ENCODE measurements around the gene HAP1. TPM values are rescaled to one million over a fixed set of nuclear protein-coding genes. Genes with fewer than 3 reads are reported as not detected.

Gene HAP1
- total and polyA plus RNA-seq, 2 of the 8 experiments (the other 6 are each of a cell fraction or from before 2014, with no cell fraction given) = 2.3 to 3.6 TPM

- Histone ChIP-seq H2BK15ac (ENCODE audit: low read length) (0 out of 2 replicates have a peak within 1 kb of the TSS, but pooled peaks have one; percentile 61), H2AFZ (ENCODE audit: low read length) (0 out of 2 replicates have a peak within 1 kb of the TSS, but pooled peaks have one; percentile 73), H3K9me3 (ENCODE audit: insufficient read depth in 2 of 2, low read depth in 1 of 2, low read length in 1 of 2) (no peaks in the 10 kb centered on the region), H3K9ac (replicated peaks in 1 of 4; ENCODE audit: extremely low read depth in 1 of 4, low read depth in 3 of 4, low read length in 3 of 4) (peak within 1 kb of the TSS; percentile 93 to 98 (median 96)), H2BK20ac (ENCODE audit: low read length) (no peak within 1 kb of the TSS), H3K27me3 (replicated peaks in 1 of 4; ENCODE audit: control insufficient read depth in 3 of 4, extremely low read depth in 1 of 4, insufficient read depth in 3 of 4, low read length in 3 of 4) (no peaks in the 10 kb centered on the region), H3K4me1 (replicated peaks in 1 of 4; ENCODE audit: control insufficient read depth in 3 of 4, insufficient read depth in 4 of 4, low read length in 3 of 4) (peaks cover 0 to 3% (median 2%) of the 10 kb centered on the region in 4 experiments; a peak in 4 of 7 replicates), H4K5ac (ENCODE audit: insufficient read length, low read depth, low read length) (peak within 1 kb of the TSS; percentile 82), H3K4me3 (ENCODE audit: extremely low read depth in 1 of 4, insufficient read depth in 2 of 4, low read depth in 3 of 4, low read length in 4 of 4) (peak within 1 kb of the TSS; percentile 92 to 99 (median 94)), H4K8ac (ENCODE audit: extremely low read depth, insufficient read depth, low read length) (peak within 1 kb of the TSS; percentile 98; the same call in 1 of the 2 replicates), H3K4ac (replicated peaks; ENCODE audit: insufficient read length, low read depth, low read length) (peak within 1 kb of the TSS; percentile 94), H3K79me1 (ENCODE audit: low read depth, low read length) (no peaks in the 10 kb centered on the region), H4K20me1 (replicated peaks in 1 of 2; ENCODE audit: control insufficient read depth in 1 of 2, insufficient read depth in 2 of 2, low read length in 2 of 2) (peaks cover 10 to 20% of the 10 kb centered on the region in 2 experiments), H3K23me2 (ENCODE audit: low read depth, low read length) (peaks cover 7% of the 10 kb centered on the region), H3K18ac (ENCODE audit: extremely low read depth, low read length) (peak within 1 kb of the TSS; percentile 94), H3K23ac (ENCODE audit: insufficient read length) (no peak within 1 kb of the TSS), H3K79me2 (ENCODE audit: control insufficient read depth in 1 of 2, insufficient read depth in 2 of 2, low read length in 2 of 2) (peaks cover 0 to 16% of the 10 kb centered on the region in 2 experiments; a peak in 3 of 4 replicates), H4K91ac (replicated peaks; ENCODE audit: insufficient read length, low read length) (peak within 1 kb of the TSS; percentile 85), H3K4me2 (ENCODE audit: insufficient read depth in 1 of 2, low read depth in 2 of 2, low read length in 2 of 2) (peak within 1 kb of the TSS; percentile 83 to 87), H3K14ac (ENCODE audit: insufficient read length) (no peak within 1 kb of the TSS), H3K56ac (replicated peaks; ENCODE audit: insufficient read length, low read depth, low read length) (peak within 1 kb of the TSS; percentile 82), H2AK5ac (ENCODE audit: low read depth, low read length) (peak within 1 kb of the TSS; percentile 71; the same call in 1 of the 2 replicates), H2BK5ac (ENCODE audit: low read depth, low read length) (peak within 1 kb of the TSS; percentile 97), H2BK120ac (replicated peaks; ENCODE audit: low read depth, low read length) (no peak within 1 kb of the TSS), H3K27ac (ENCODE audit: low read depth, low read length) (peak within 1 kb of the TSS; percentile 97), H3K36me3 (ENCODE audit: control insufficient read depth in 2 of 4, insufficient read depth in 4 of 4, low read length in 3 of 4) (peaks cover 27 to 45% (median 40%) of the 10 kb centered on the region in 4 experiments), H2BK12ac (ENCODE audit: low read depth, low read length) (peak within 1 kb of the TSS; percentile 63; the same call in 1 of the 2 replicates)
- DNase-seq (ENCODE audit: low read depth in 1 of 2, low spot score in 2 of 2) (peak; percentile 100), FAIRE-seq (no peak)
- ChIA-PET CTCF (ENCODE audit: partially characterized antibody) (interaction anchor here (0.5 to 4.3 kb wide), 18 partner anchors 9 to 151 kb away, joined by 3 to 22 read pairs (median 4); partner anchors contain the start of genes GAST and JUP), POLR2A (ENCODE audit: partially characterized antibody) (interaction anchor here (0.6 to 9.3 kb wide), 104 partner anchors 10 to 1600 kb away, joined by 3 to 378 read pairs (median 4); partner anchors contain the start of genes ACLY, CNP, DNAJC7 and FKBP10)
- whole genome bisulfite sequencing, 2 experiments (ENCODE audit: extremely low coverage in 1 of 2, insufficient coverage in 1 of 2, insufficient read length in 1 of 2, insufficient replicate concordance in 2 of 2, low coverage in 1 of 2, low lambda C conversion rate in 2 of 2, missing lambda C conversion rate in 1 of 2) = 1% methylated on average over 68 of the region's 81 CpGs; no CpG with 5 or more reads in 1 of the 2 experiments
- TF ChIP-seq TAF7 (optimal IDR thresholded peaks at IDR 0.05; ENCODE audit: borderline replicate concordance, low read depth, low read length) (peak; percentile 94), GTF2F1 (IDR thresholded peaks at IDR 0.05; ENCODE audit: borderline replicate concordance, low read depth, low read length) (peak; percentile 93), SRF (IDR thresholded peaks at IDR 0.05; ENCODE audit: low read depth, low read length) (0 out of 2 replicates have a peak, but pooled peaks have one; percentile 6), CREB1 (IDR thresholded peaks at IDR 0.05) (peak; percentile 99), TAF1 (IDR thresholded peaks at IDR 0.05; ENCODE audit: low read depth, low read length) (peak; percentile 98), NRF1 (IDR thresholded peaks at IDR 0.05; ENCODE audit: low read depth, low read length) (peak; percentile 94), POLR2A (IDR thresholded peaks at IDR 0.05; ENCODE audit: control extremely low read depth in 1 of 2, low read depth in 2 of 2, low read length in 2 of 2) (peak; percentile 99), SIX5 (IDR thresholded peaks at IDR 0.05; ENCODE audit: low read depth, low read length) (no peak), CHD1 (IDR thresholded peaks at IDR 0.05; ENCODE audit: low read depth, low read length) (peak; percentile 76)
- TF ChIP-seq, protein P1, sequence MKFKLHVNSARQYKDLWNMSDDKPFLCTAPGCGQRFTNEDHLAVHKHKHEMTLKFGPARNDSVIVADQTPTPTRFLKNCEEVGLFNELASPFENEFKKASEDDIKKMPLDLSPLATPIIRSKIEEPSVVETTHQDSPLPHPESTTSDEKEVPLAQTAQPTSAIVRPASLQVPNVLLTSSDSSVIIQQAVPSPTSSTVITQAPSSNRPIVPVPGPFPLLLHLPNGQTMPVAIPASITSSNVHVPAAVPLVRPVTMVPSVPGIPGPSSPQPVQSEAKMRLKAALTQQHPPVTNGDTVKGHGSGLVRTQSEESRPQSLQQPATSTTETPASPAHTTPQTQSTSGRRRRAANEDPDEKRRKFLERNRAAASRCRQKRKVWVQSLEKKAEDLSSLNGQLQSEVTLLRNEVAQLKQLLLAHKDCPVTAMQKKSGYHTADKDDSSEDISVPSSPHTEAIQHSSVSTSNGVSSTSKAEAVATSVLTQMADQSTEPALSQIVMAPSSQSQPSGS (IDR thresholded peaks at IDR 0.05; ENCODE audit: low read length) = peak; percentile 88; the same call in 1 of the 2 replicates
These were observed 45.6 kb downstream of the HAP1 start, which contains the start of gene EIF1 for GRCh38 chr17:41688641-41689496. Gene EIF1, plus strand, starts transcription at chr17:41688885. Its CDS starts 154 bp downstream, at chr17:41689039.

Data from H1 (cell line).